Activated naive CD4-positive, alpha-beta T cell treated with anti-CD3 and anti-CD28 coated beads, Interleukin-2, amount 50 U/mL, for 72 hours (primary cell): ENCODE data around the gene ARAF. TPM values are rescaled to one million over a fixed set of nuclear protein-coding genes. Genes with fewer than 3 reads are reported as not detected.

Experiments
- ATAC-seq, 2 donors: fragments of 150-1000 bp; cut with Tn5 transposase; 2 replicates each; pipeline ENCODE4 v1.10.0; 2021; ENCODE audit warnings: mild to moderate bottlenecking in 2 of 2, moderate library complexity in 2 of 2
- DNase-seq, 2 donors: peaks; one replicate each; pipeline ENCODE4 v3.0.0; 2021 to 2022; ENCODE audit warnings: low spot score in 2 of 2
- H3K27ac Mint-ChIP-seq, 2 donors: one replicate each; pipeline ENCODE4 v1.8.0; 2022; ENCODE audit warnings: mild to moderate bottlenecking in 2 of 2, mixed read lengths in 2 of 2
- H3K36me3 Mint-ChIP-seq, 2 donors: one replicate each; pipeline ENCODE4 v1.8.0; 2022; ENCODE audit warnings: mixed read lengths in 2 of 2
- H3K9me3 Mint-ChIP-seq, 2 donors: one replicate each; pipeline ENCODE4 v1.8.0; 2022; ENCODE audit warnings: mixed read lengths in 2 of 2
- total RNA-seq, 2 donors: library from RNA; stranded (reverse); gene quantifications; one replicate each; pipeline ENCODE4 v1.2.3, GENCODE V29; 2022

Gene ARAF
- total RNA-seq, 2 donors from 2014 or later = 75.5 to 83.9 TPM

- Mint-ChIP-seq H3K27ac (peak overlapping the region; percentile 93 to 99), H3K9me3 (no peaks in the 10 kb centered on the region), H3K36me3 (peaks cover 14 to 16% of the 10 kb centered on the region in 2 donors)
- ATAC-seq (no peak), DNase-seq (no peak)
Observed at GRCh38 chrX:47560179-47560933, 649 bp upstream of the ARAF start.

- peaks cover 14 to 16% of the 10 kb centered on the region in 2 donors for H3K36me3 Mint-ChIP-seq
- ATAC-seq (no peak), DNase-seq (no peak)
- peak overlapping the region; percentile 93 to 99 for H3K27ac Mint-ChIP-seq
- no peaks in the 10 kb centered on the region for H3K9me3 Mint-ChIP-seq
Observed at GRCh38 chrX:47561659-47562151, 700 bp downstream of the ARAF start.

- ATAC-seq (no peak), DNase-seq (no peak)
- Mint-ChIP-seq H3K36me3 (peaks cover 14 to 16% of the 10 kb centered on the region in 2 donors), H3K27ac (peak overlapping the region in 1 of 2 donors; percentile 99), H3K9me3 (no peaks in the 10 kb centered on the region)
Observed at GRCh38 chrX:47562615-47563243, 1.7 kb downstream of the ARAF start.

- H3K36me3 Mint-ChIP-seq = peaks cover 14 to 16% of the 10 kb centered on the region in 2 donors
- no peak for DNase-seq
Observed at GRCh38 chrX:47563801-47564315, 2.9 kb downstream of the ARAF start.

GRCh38 chrX:47564438-47565085 lies 3.6 kb downstream of the ARAF start:
- peak in 1 of 2 donors; percentile 13 for ATAC-seq
- peaks cover 14 to 16% of the 10 kb centered on the region in 2 donors for H3K36me3 Mint-ChIP-seq
- DNase-seq = no peak
- no peaks in the 10 kb centered on the region for H3K9me3 Mint-ChIP-seq
- peak overlapping the region; percentile 88 to 92 for H3K27ac Mint-ChIP-seq

More at GRCh38 chrX:47563801-47564315, 2.9 kb downstream of the ARAF start:
- Mint-ChIP-seq H3K9me3 (no peaks in the 10 kb centered on the region), H3K27ac (peak overlapping the region; percentile 88 to 92)
- no peak for ATAC-seq

- H3K27ac Mint-ChIP-seq = no peak overlapping the region
- H3K36me3 Mint-ChIP-seq = peaks cover 18 to 30% of the 10 kb centered on the region in 2 donors
- ATAC-seq (no peak), DNase-seq (no peak)
- no peaks in the 10 kb centered on the region for H3K9me3 Mint-ChIP-seq
Observed at GRCh38 chrX:47566841-47567240, 5.8 kb downstream of the ARAF start.

- Mint-ChIP-seq H3K9me3 (no peaks in the 10 kb centered on the region), H3K36me3 (peaks cover 13 to 29% of the 10 kb centered on the region in 2 donors), H3K27ac (peak overlapping the region in 1 of 2 donors; percentile 31)
- ATAC-seq = peak; percentile 27 to 58
- DNase-seq = peak in 1 of 2 donors; percentile 39
Observed at GRCh38 chrX:47568656-47569295, 7.8 kb downstream of the ARAF start.

GRCh38 chrX:47570794-47571193 lies 9.8 kb downstream of the ARAF start:
- no peak for ATAC-seq
- Mint-ChIP-seq H3K9me3 (no peaks in the 10 kb centered on the region), H3K36me3 (peaks cover 7 to 22% of the 10 kb centered on the region in 2 donors), H3K27ac (no peak overlapping the region)
- no peak for DNase-seq

GRCh38 chrX:47571215-47571614 lies 10.2 kb downstream of the ARAF start:
- no peak for DNase-seq
- Mint-ChIP-seq H3K9me3 (no peaks in the 10 kb centered on the region), H3K27ac (no peak overlapping the region), H3K36me3 (peaks cover 7 to 22% of the 10 kb centered on the region in 2 donors)
- ATAC-seq = no peak

GRCh38 chrX:47571896-47572295 lies 10.9 kb downstream of the ARAF start:
- no peak for ATAC-seq
- DNase-seq = no peak
- Mint-ChIP-seq H3K9me3 (no peaks in the 10 kb centered on the region), H3K27ac (peak overlapping the region in 1 of 2 donors; percentile 65), H3K36me3 (peaks cover 7 to 22% of the 10 kb centered on the region in 2 donors)

- Mint-ChIP-seq H3K27ac (peak overlapping the region in 1 of 2 donors; percentile 25), H3K36me3 (peaks cover 7 to 22% of the 10 kb centered on the region in 2 donors), H3K9me3 (no peaks in the 10 kb centered on the region)
- no peak for ATAC-seq
- DNase-seq = no peak
Observed at GRCh38 chrX:47572773-47573340, 11.9 kb downstream of the ARAF start.

- DNase-seq (no peak), ATAC-seq (peak in 1 of 2 donors; percentile 21)
- Mint-ChIP-seq H3K27ac (peak overlapping the region in 1 of 2 donors; percentile 25), H3K9me3 (no peaks in the 10 kb centered on the region), H3K36me3 (peaks cover 7 to 22% of the 10 kb centered on the region in 2 donors)
Observed at GRCh38 chrX:47573341-47574075, 12.5 kb downstream of the ARAF start.

- no peak for ATAC-seq
- H3K27ac Mint-ChIP-seq = no peak overlapping the region
- H3K9me3 Mint-ChIP-seq = no peaks in the 10 kb centered on the region
- DNase-seq = no peak
- H3K36me3 Mint-ChIP-seq = peaks cover 7 to 22% of the 10 kb centered on the region in 2 donors
Observed at GRCh38 chrX:47574076-47574546, 13.1 kb downstream of the ARAF start.

- Mint-ChIP-seq H3K27ac (no peak overlapping the region), H3K9me3 (no peaks in the 10 kb centered on the region), H3K36me3 (peaks cover 7 to 22% of the 10 kb centered on the region in 2 donors)
- no peak for ATAC-seq
- no peak for DNase-seq
Observed at GRCh38 chrX:47574547-47575301, 13.7 kb downstream of the ARAF start.
